HG03103 (cell line): Measurements from ENCODE around the gene CPLANE1.
"Not testable (repeated sequence)": the region's sequence is repeated elsewhere in the genome, so short reads cannot be mapped to it uniquely, and the experiment has no call there.

ENCODE experiments used
- ATAC-seq: cut with Tn5 transposase; IDR thresholded peaks from one replicate; pipeline ENCODE4 v1.9.1; 2021; ENCODE audit warnings: low read depth; ENCODE audit not compliant: unreplicated experiment

CPLANE1 gene

DNA sequence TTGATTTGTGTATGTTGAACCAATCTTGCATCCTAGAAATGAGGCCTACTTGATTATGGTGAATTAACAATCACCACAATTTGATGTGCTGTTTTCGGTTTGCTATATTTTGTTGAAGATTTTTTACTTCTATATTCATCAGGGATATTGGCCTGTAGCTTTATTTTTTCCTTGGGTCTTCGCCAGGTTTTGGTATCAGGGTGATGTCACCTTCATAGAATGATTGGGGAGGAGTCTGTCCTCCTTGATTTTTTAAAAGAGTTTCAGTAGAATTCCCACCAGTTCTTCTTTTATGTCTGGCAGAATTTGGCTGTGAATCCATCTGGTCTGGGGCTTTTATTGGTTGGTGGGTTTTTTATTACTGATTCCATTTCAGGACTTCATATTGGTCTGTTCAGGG lies 115.2 kb downstream of the CPLANE1 start:
- ATAC-seq, result no peak

DNA sequence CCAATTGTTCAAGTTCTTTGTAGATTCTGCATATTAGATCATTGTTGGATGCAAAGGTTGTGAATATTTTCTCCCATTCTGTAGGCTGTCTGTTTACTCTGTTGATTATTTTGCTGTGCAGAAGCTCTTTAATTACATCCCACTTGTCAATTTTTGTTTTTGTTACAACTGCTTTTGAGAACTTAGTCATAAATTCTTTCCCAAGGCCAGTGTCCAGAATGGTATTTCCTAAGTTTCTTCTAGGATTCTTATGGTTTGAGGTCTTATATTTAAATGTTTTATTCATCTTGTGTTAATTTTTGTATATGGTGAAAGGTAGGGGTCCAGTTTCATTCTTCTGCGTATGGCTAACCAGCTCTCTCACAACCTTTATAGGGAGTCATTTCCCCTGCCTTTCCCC lies 116.5 kb downstream of the CPLANE1 start:
- ATAC-seq, result no peak

DNA sequence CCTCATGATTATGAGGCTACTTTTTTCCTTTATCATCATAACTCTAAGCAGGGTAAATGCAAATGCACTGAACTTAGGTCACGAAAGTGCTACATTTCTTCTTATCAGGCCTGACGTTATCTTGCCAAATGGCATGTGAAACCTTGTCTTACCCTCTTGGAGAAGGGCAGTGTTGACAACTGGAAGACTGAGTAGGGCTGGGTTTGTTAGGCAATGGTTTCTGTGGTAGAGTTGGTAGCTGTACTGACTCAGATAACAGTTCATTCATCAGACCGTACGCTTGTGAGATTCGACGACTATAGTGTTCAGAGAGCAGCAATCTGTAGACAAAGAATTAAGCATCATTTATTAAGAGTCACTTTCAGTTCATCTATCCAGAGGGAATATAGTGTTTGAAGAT lies 127.7 kb downstream of the CPLANE1 start:
- ATAC-seq, result no peak

DNA sequence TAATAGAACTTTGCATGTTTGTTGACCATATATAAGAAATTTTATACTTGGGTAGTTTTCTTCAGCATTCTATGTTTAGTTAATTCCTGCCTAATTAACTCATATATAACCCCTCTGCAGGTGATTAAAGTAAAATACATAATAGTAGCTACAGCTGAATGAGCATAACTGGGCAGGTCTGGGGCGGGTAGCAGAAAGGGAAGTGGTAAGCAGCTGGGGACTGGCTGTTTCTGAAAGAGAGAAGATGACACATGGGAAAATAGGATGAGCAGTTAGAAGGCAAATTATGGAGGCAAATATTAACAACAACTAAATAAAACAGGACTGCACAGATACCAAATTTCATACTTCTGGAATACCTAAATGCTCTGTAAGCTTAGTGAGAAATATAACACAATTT lies 128.1 kb downstream of the CPLANE1 start:
- no peak for ATAC-seq

DNA sequence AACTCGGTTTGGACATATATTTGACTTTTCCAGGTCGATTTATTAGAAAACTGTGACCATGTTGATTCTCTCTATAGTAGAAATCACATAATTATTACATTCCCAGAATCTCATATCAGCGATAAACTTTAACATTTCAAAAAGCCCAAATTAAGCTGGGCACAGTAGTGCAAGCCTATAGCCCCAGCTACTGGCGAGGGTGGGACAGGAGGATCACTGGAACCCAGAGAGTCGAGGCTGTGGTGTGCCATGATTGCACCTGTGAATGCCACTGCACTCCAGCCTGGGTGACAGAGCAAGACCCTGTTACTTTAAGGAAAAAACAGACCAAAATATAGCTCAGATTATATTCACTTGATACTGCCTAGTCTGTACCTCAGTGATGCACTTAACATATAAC lies 128.9 kb downstream of the CPLANE1 start:
- no peak for ATAC-seq

DNA sequence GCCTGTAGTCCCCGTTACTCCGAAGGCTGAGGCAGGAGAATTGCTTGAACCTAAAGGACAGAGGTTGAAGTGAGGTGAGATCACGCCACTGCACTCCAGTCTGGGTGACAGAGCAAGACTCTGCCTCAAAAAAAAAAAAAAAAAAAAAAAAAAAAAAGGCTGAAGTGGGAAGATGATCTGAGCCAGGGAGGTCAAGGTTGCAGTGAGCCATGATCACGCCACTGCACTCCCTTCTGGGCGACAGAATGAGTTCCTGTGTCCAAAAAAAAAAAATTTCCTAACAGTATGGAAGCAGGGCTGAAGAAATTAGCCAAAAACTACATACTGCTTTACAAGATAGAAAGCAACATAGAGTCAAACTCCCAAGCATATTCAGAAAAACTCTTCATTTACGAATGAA lies 132.8 kb downstream of the CPLANE1 start:
- ATAC-seq, result no peak

DNA sequence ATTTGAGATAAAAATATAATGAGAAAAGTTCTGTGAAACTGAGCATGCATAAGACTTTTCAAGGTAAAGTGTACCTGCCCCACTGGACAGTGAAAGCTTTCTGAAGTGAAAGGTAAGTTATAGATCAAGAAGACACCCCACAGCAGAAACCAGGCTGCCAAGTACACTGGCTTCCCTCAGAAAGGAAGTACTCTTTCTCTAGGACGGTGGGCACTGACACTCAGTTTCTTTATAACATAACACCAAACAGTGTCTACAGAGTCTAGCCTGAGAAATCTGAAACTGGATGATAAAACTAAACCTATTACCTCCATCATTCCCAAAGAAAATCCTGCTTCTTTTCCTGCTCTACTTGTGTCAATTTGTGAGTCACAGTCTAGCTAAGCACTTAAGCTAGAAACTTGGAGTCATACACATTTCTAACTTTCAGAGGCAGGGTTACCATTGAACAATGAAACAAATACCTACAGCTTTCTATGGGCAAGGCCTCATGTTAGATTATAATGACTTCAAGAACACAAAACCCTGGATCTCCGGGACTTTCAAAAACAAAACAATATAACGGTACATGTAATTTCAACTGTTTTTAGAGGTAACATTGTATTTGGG lies 136.7 kb downstream of the CPLANE1 start:
- ATAC-seq, result no peak

DNA sequence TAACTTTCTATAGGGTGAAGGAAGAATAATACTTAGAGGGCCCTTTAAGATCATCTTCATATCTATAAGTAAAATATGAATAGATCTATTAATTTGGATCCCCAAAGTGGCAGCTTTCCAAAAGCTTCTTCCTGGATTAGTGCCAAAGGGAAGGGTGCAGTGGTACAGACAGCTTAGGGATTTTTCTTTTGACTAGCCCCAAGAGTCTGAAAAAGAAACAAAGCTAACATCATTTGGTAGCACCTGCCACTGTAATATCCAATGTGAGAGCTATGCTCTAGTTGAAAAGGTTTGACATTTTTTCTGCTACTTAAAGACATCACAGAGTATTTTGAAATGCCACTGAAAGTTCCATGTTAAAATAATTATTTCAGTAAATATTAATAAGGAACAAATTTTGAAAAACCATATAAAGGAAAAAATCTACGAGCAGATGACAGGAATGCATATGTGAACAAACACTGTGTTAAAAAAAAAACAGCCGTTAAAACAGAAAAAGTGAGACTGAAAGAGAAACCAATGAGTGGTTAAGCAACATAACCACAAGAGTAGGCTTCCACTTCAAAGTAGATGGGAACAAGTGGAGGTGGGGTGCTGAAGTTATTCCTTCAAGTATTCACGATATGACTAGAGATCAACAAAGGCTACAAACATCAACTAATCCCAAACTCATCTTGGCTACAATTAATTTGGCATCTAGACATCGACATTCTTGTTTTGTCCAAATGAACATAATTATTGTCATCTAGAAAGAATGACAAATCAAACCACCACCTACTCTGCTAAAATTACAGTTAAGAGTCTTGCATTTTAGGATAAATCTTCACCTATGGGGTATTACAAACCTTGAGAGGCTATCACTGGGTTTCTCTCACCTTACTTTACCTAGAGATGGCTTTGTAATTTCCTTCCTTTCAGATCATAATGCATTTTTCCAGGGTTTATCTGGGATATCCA lies 137.5 kb downstream of the CPLANE1 start:
- peak; percentile 82 for ATAC-seq

DNA sequence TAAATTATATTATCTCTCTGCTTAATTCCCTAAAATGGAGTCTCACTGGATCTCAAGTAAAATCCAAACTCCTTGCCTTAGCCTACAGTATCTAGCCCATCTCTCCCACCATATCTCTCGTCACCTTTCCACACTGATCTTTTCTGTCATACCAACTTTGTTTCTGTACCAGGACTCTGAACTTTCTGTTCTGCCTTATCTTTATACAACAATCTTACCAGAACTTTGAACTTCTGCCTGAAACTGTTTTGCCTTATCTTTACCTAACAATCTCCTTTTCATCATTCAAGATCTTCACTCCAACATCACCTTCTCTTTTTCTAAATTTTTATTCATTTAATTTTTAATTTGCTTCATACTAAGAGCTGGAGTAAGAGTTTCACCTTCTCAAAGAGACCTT lies 139.0 kb downstream of the CPLANE1 start:
- ATAC-seq, result no peak

DNA sequence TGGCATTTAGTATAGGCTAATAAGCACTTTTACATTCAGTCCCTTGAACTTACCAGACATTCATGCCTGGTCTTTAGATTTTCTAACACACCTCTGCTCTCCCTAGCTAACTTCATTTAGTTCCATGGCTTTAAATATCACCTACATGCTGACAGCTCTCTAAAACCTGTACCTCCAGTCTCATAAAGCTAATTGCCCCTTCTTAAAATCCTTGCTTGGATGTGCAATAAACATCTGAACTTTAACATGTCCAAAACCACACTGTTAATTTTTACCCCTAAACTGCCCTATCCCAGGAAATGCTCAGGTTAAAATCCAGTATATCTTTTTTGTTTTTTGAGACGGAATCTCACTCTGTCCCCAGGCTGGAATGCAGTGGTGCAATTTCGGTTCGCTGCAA lies 139.8 kb downstream of the CPLANE1 start:
- ATAC-seq, result no peak

DNA sequence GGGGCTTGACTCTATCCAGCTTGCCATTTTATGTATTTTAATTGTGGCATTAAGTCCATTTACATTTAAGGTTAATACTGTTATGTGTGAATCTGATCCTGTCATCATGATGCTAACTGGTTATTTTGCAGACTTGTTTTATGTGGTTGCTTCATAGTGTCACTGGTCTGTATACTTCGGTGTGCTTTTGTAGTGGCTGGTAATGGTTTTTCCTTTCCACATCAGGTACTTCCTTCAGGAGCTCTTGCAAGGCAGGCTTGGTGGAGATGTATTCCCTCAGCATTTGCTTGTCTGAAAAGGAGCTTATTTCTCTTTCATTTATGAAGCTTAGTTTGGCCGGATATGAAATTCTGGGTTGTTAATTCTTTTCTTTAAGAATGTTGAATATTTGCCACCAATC lies 145.9 kb downstream of the CPLANE1 start:
- no peak for ATAC-seq

DNA sequence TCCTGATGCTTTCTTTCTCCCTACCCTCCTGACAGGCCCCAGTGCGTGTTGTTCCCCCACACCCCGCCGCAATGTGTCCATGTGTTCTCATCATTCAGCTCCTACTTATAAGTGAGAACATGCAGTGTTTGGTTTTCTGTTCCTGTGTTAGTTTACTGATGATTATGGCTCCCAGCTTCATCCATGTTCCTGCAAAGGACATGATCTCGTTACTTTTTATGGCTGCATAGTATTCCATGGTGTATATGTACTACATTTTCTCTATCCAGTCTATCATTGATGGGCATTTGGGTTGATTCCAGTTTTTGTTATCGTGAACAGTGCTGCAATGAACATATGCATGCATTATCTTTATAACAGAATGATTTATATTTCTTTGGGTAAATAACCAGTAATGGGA lies 149.9 kb downstream of the CPLANE1 start:
- not testable (repeated sequence) for ATAC-seq

DNA sequence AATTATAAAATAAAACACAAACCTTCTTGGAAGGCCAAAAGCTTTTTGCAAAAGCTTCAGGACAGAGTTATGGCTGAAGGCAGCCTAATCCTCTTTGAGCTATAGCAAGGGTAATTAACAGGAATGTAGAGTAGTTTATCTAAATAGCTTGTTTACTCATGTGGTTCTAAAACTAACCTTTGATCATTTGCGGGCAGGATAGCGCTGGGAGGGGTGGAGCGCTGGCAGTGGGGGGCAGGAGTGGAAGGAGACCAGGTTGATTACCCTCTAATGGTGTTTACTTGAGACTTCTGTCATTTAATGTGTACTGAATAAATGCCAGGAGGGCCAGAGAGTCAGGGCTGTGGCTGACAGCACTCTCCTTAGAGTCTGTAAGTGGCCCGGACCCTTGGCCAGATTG lies 155.4 kb downstream of the CPLANE1 start:
- ATAC-seq, result not testable (repeated sequence)

DNA sequence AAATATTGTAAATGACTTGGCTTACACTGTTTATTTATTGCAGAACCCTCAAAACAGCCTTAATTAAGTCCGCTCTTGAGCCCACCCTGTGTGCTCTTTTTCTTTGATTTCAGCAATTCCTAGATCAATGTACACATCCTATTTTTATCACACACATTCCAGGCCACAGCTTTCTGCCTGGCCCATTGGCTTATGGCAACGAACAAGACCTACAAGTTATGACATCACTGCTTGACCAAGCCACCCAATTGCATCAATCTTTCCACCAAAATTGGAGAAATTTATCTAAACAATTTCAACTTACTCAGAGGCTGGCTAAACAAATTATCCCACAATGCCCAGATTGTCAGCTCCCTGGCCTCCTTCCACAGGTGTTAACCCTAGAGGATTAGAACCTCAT lies 158.4 kb downstream of the CPLANE1 start:
- ATAC-seq, result no peak

DNA sequence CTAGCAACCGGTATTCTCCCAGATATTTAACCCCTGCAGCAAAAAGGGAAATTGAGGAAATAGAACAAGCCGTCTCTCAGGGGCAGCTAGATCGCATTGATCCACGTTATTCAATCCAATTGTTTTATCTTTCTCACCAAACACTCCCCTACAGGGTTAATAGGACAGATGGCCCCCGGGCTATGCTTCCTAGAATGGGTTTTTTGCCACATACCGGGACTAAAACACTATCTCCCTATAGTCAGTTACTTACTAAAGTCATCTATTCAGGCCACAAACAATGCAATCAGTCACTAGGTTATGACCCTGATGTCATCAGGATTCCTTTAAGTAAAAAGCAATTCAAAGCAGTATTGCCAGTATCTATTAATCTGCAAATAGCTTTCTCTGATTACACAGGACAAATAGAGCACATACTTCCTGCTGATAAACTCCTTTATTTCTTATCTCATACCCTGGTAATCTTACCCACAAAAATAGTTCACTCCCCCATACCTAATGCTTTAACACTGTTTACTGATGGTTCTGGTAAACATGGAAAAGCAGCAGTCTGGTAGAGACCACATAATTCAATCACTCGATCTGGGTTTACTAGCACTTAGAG lies 159.0 kb downstream of the CPLANE1 start:
- ATAC-seq, result no peak

DNA sequence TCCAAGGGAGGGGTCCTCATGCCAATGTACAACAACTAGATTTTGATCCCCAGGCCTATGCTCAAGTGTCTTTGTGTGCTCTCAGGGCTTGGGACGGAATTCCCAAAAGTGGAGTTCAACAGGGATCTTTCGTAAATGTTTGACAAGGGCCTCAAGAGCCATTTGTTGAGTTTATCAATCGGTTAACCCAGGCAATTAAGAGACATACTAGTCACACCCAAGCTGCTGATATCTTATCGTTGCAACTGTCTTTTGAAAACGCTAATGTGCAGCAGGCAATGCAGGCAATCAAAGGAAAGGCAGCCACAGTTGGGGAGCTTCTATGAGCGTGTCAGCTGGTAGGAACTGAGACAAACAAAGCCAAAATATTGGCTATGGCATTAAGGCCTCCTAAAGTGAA lies 161.2 kb downstream of the CPLANE1 start:
- no peak for ATAC-seq

DNA sequence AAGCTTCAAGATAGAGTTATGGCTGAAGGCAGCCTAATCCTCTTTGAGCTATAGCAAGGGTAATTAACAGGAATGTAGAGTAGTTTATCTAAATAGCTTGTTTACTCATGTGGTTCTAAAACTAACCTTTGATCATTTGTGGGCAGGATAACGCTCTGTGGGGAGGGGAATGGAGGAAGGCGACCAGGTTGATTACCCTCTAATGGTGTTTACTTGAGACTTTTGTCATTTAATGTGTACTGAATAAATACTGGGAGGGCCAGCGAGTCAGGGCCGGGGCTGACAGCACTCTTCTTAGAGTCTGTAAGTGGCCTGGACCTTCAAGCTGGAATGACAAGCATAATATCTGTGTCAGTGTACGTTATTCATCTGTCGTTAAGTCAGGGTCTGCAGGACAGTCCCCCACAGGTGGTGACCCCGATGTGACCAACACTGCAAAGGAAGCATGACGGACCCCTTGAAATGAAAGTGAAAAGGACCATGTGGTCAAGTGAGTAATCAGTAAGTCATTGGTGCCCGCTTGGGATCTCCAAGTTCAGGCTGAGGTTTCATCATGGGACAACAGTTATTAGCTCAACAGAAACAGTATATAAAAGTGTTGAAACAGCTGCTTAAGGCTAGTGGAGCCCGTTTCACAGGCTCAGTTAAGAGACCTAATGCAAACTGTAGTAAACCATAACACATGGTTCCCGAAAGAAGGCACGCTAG lies 162.6 kb downstream of the CPLANE1 start:
- no peak for ATAC-seq

DNA sequence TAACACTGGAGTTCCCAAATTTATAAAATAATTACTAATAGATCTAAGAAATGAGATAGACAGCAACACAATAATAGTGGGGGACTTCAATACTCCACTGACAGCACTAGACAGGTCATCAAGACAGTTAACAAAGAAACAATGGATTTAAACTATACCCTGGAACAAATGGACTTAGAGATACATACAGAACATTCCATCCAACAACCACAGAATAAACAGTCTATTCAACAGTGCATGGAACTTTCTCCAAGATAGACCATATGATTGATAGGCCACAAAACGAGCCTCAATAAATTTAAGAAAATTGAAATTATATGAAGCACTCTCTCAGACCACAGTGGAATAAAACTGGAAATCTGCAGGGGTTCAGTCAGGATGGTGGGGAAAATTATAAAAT lies 163.2 kb downstream of the CPLANE1 start:
- ATAC-seq, result not testable (repeated sequence)

DNA sequence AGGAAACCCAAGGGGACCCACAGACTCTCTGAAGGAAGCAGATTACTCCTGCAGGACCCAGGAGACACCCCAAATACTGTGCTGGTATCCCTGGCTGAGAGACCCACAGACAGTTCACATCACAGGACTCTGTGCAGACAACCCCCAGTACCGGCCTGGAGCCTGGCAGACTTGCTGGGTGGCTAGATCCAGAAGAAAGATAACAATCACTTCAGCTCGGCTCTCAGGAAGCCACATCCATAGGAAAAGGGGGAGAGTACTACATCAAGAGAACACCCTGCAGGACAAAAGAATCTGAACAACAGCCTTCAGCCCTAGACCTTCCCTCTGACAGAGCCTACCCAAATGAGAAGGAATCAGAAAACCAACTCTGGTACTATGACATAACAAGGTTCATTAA lies 166.2 kb downstream of the CPLANE1 start:
- not testable (repeated sequence) for ATAC-seq

DNA sequence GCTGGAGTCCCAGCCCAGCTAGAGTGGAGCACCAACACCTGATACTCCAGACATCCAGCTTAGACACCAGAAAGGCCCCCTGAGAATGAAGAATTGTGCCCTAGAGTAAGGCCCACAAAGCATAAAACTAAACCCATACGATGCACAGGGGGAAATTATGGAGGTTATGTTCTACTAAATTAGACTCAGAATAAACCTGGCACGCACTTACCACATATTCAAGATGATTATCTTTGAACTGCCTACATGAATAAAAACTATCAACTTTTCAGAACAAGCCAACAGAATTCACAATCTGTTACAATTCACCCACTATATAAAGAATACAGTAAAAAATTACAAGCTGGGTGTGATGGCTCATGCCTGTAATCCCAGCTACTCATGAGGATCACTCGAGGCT lies 168.5 kb downstream of the CPLANE1 start:
- ATAC-seq, result no peak

DNA sequence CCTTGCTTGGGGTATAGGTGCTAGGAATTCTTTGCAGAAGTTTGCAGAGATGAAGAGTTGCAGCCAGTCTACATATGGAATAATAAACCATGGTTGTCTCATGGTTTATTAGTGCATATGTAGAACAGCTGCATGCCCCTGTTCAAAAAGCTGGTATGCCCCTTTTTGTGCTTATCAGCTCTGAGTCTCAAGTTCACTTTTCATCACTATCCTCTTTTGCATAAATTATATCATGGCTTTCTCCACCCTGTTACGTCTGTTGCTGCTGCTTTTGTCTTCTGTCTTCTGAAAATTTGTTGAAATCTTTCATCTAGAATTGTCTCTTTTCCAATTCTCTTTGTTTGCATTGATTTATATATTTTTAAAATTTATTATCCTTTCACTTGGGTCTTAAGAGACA lies 172.0 kb downstream of the CPLANE1 start:
- no peak for ATAC-seq
